ENCODE measurements around the gene SHOX. TPM values are rescaled to one million over a fixed set of nuclear protein-coding genes. Genes with fewer than 3 reads are reported as not detected.

SHOX gene
- total RNA-seq, 1 donor = 13.4 TPM

DNA sequence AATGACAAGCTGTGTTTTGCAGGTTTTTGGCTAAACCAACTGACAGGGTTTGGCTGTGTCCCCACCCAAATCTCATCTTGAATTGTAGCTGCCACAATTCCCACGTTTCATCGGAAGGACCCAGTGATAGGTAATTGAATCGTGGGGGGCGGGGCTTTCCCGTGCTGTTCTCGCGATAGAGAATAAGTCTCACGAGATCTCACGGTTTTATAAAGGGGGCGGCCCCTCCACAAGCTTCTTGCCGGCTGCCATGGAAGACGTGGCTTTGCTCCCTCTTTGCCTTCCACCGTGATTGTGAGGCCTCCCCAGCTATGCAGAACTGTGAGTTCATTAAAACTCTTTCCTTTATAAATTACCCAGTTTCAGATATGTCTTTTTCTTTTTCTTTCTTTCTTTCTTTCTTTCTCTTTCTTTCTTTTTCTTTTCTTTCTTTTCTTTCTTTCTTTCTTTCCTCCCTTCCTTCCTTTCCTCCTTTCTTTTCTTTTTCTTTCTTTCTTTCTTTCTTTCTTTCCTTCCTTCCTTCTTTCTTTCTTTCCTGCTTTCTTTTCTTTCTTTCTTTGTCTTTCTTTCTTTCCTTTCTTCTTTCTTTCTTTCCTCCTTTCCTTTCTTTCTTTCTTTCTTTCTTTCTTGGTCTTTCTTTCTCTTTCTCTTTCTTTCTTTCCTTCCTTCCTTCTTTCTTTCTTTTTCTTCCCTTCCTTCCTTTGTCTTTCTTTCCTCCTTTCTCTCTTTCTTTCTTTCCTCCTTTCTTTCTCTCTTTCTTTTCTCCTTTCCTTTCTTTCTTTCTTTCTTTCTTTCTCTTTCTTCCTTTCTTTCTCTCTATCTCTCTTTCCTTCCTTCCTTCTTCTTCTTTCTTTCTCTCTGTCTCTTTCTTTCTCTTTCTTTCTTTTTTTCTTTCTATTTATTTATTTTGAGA is 54.8 kb downstream of the SHOX start:
- TF ChIP-seq, protein P1, sequence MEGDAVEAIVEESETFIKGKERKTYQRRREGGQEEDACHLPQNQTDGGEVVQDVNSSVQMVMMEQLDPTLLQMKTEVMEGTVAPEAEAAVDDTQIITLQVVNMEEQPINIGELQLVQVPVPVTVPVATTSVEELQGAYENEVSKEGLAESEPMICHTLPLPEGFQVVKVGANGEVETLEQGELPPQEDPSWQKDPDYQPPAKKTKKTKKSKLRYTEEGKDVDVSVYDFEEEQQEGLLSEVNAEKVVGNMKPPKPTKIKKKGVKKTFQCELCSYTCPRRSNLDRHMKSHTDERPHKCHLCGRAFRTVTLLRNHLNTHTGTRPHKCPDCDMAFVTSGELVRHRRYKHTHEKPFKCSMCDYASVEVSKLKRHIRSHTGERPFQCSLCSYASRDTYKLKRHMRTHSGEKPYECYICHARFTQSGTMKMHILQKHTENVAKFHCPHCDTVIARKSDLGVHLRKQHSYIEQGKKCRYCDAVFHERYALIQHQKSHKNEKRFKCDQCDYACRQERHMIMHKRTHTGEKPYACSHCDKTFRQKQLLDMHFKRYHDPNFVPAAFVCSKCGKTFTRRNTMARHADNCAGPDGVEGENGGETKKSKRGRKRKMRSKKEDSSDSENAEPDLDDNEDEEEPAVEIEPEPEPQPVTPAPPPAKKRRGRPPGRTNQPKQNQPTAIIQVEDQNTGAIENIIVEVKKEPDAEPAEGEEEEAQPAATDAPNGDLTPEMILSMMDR (IDR thresholded peaks at IDR 0.05; ENCODE audit: extremely low read depth, low read depth, low read length) = no peak
- H3K4me2 ChIP-seq (ENCODE audit: insufficient read depth, low read length) = no peak overlapping the region
- no peaks in the 10 kb centered on the region for H3K36me3 ChIP-seq (ENCODE audit: insufficient read depth, low read length)
- no peaks in the 10 kb centered on the region for H3K9me3 ChIP-seq (ENCODE audit: low read depth, low read length)
- H4K20me1 ChIP-seq (ENCODE audit: insufficient read depth, low read length) = no peaks in the 10 kb centered on the region
- no peak for DNase-seq (ENCODE audit: insufficient read length, low spot score, missing footprints)
- no peaks in the 10 kb centered on the region for H3K79me2 ChIP-seq (ENCODE audit: insufficient read depth, low read length)
- H3K27me3 ChIP-seq (ENCODE audit: insufficient read depth, low read length) = no peaks in the 10 kb centered on the region
- no peaks in the 10 kb centered on the region for H3K4me1 ChIP-seq (ENCODE audit: insufficient read depth, low read length)
- no peak overlapping the region for H3K4me3 ChIP-seq (ENCODE audit: insufficient read depth, low read length)
- H2AFZ ChIP-seq (ENCODE audit: low read length) = no peak overlapping the region
- no peak overlapping the region for H3K27ac ChIP-seq (ENCODE audit: low read depth, low read length)

DNA sequence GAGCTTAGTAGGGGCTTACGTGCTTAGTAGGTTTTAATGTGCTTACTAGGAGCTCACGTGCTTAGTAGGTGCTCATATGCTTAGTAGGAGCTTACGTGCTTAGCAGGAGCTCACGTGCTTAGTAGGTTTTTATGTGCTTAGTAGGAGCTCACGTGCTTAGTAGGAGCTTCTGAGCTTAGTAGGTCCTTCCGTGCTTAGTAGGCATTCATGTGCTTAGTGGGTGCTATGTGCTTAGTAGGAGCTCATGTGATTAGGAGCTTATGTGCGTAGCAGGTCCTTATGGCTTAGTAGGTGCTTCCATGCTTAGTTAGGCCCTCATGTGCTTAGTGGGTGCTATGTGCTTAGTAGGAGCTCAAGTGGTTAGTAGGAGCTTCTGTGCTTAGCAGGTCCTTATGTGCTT is 59.4 kb downstream of the SHOX start:
- no peaks in the 10 kb centered on the region for H3K36me3 ChIP-seq (ENCODE audit: insufficient read depth, low read length)
- no peaks in the 10 kb centered on the region for H3K4me1 ChIP-seq (ENCODE audit: insufficient read depth, low read length)
- no peak overlapping the region for H3K4me2 ChIP-seq (ENCODE audit: insufficient read depth, low read length)
- no peaks in the 10 kb centered on the region for H4K20me1 ChIP-seq (ENCODE audit: insufficient read depth, low read length)
- TF ChIP-seq, protein P1 (IDR thresholded peaks at IDR 0.05; ENCODE audit: extremely low read depth, low read depth, low read length) = no peak
- no peak overlapping the region for H3K4me3 ChIP-seq (ENCODE audit: insufficient read depth, low read length)
- no peak overlapping the region for H3K27ac ChIP-seq (ENCODE audit: low read depth, low read length)
- no peaks in the 10 kb centered on the region for H3K79me2 ChIP-seq (ENCODE audit: insufficient read depth, low read length)
- H3K27me3 ChIP-seq (ENCODE audit: insufficient read depth, low read length) = no peaks in the 10 kb centered on the region
- H2AFZ ChIP-seq (ENCODE audit: low read length) = no peak overlapping the region
- H3K9me3 ChIP-seq (ENCODE audit: low read depth, low read length) = no peaks in the 10 kb centered on the region
- no peak for DNase-seq (ENCODE audit: insufficient read length, low spot score, missing footprints)

DNA sequence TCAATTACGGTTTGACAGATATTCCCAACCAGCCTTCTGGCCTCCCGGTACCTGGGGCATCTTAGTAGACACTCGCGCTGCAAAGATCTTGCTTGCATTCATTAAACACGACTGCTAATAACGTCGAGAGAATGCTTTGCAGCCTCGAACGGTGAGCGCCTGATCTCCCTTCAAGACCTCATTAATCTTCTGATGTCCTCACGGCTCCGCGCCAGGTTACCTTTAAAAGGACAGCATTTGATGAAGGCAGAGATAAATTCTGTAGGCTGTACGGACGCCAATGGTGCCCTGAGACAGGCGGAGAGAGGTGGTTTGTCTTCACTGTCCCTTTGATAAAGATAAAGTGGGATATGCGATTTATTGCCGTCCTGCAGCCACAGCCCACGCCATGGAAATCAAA is 64.2 kb downstream of the SHOX start:
- H4K20me1 ChIP-seq (ENCODE audit: insufficient read depth, low read length) = no peaks in the 10 kb centered on the region

DNA sequence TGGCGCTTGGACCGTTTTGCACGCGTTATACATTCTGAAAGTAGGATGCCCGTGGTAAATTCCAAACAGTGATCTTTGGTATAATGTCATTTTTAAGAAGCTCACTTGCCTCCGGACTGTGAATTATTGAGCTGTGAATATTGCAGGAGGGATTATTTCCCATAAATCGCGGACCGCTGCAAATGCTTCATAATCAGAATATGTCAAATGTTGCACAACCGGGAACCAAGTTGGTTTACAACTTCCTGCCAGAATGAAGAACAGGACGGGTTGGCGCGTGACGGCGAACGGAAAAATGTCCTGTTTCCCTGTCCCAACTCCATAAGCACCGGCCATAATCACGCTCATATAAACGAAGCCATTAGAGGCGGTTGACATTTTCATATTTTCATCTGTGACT is 67.6 kb downstream of the SHOX start:
- H3K4me2 ChIP-seq (ENCODE audit: insufficient read depth, low read length) = peak overlapping the region; percentile 74
- H3K79me2 ChIP-seq (ENCODE audit: insufficient read depth, low read length) = no peaks in the 10 kb centered on the region
- H2AFZ ChIP-seq (ENCODE audit: low read length) = peak overlapping the region; percentile 77
- peaks cover 4% of the 10 kb centered on the region for H3K4me1 ChIP-seq (ENCODE audit: insufficient read depth, low read length)
- H4K20me1 ChIP-seq (ENCODE audit: insufficient read depth, low read length) = no peaks in the 10 kb centered on the region
- no peak for DNase-seq (ENCODE audit: insufficient read length, low spot score, missing footprints)
- H3K4me3 ChIP-seq (ENCODE audit: insufficient read depth, low read length) = peak overlapping the region; percentile 53
- H3K9me3 ChIP-seq (ENCODE audit: low read depth, low read length) = no peaks in the 10 kb centered on the region
- H3K36me3 ChIP-seq (ENCODE audit: insufficient read depth, low read length) = no peaks in the 10 kb centered on the region
- peak overlapping the region; percentile 45 for H3K27ac ChIP-seq (ENCODE audit: low read depth, low read length)
- no peaks in the 10 kb centered on the region for H3K27me3 ChIP-seq (ENCODE audit: insufficient read depth, low read length)
- TF ChIP-seq, protein P1 (IDR thresholded peaks at IDR 0.05; ENCODE audit: extremely low read depth, low read depth, low read length) = no peak

More for the DNA sequence above, 64.2 kb downstream of the SHOX start:
- H3K9me3 ChIP-seq (ENCODE audit: low read depth, low read length) = no peaks in the 10 kb centered on the region
- H3K36me3 ChIP-seq (ENCODE audit: insufficient read depth, low read length) = no peaks in the 10 kb centered on the region
- TF ChIP-seq, protein P1 (IDR thresholded peaks at IDR 0.05; ENCODE audit: extremely low read depth, low read depth, low read length) = no peak
- DNase-seq (ENCODE audit: insufficient read length, low spot score, missing footprints) = no peak
- H3K4me3 ChIP-seq (ENCODE audit: insufficient read depth, low read length) = no peak overlapping the region
- H3K27ac ChIP-seq (ENCODE audit: low read depth, low read length) = no peak overlapping the region
- H3K4me2 ChIP-seq (ENCODE audit: insufficient read depth, low read length) = no peak overlapping the region
- peaks cover 4% of the 10 kb centered on the region for H3K4me1 ChIP-seq (ENCODE audit: insufficient read depth, low read length)
- H3K27me3 ChIP-seq (ENCODE audit: insufficient read depth, low read length) = no peaks in the 10 kb centered on the region
- no peak overlapping the region for H2AFZ ChIP-seq (ENCODE audit: low read length)
- H3K79me2 ChIP-seq (ENCODE audit: insufficient read depth, low read length) = no peaks in the 10 kb centered on the region
